HepG2 (cell line): Measurements from ENCODE around the gene SERPINF2. TPM values are rescaled to one million over a fixed set of nuclear protein-coding genes. Genes with fewer than 3 reads are reported as not detected.
A peak's percentile ranks its signal among the peaks of the same experiment; 100 is the strongest.

ENCODE experiments used
- ATF1 ChIP-seq: IDR thresholded peaks from 2 replicates; pipeline ENCODE4 v1.6.1; 2016; ENCODE audit warnings: mild to moderate bottlenecking, control low read depth
- HDAC1 ChIP-seq: sonication (generic); formaldehyde crosslinking; IDR thresholded peaks from 2 replicates; pipeline ENCODE4 v1.5.1; 2020; ENCODE audit warnings: mild to moderate bottlenecking, missing genetic modification reagents
- MAZ ChIP-seq, 2 experiments: sonication (generic) in 1 of 2; formaldehyde crosslinking in 1 of 2; IDR thresholded peaks; 2 replicates each; pipeline versions ENCODE4 v1.5.0 to v1.6.1; 2012 to 2020; ENCODE audit warnings: low read depth in 2 of 2, mild to moderate bottlenecking in 2 of 2, borderline replicate concordance in 1 of 2, improper control_type of control experiment in 1 of 2, low read length in 1 of 2, missing genetic modification reagents in 1 of 2, moderate library complexity in 1 of 2
- MBD4 ChIP-seq: IDR thresholded peaks from 2 replicates; pipeline ENCODE4 v1.6.1; 2012; ENCODE audit warnings: low read length, inconsistent platforms, borderline replicate concordance
- MIXL1 ChIP-seq: IDR thresholded peaks from 2 replicates; pipeline ENCODE4 v1.6.1; 2016
- NFE2 ChIP-seq: sonication (generic); formaldehyde crosslinking; IDR thresholded peaks from 2 replicates; pipeline ENCODE4 v1.4.0; 2020; ENCODE audit warnings: missing genetic modification reagents
- NFE2L2 ChIP-seq: fragments of 150-350 bp; IDR thresholded peaks from 2 replicates; pipeline ENCODE4 v1.6.1; 2014; ENCODE audit warnings: low read length
- NFYB ChIP-seq: sonication (generic); formaldehyde crosslinking; IDR thresholded peaks from 2 replicates; pipeline ENCODE4 v1.4.0; 2020; ENCODE audit warnings: missing genetic modification reagents
- PAWR ChIP-seq: sonication (generic); formaldehyde crosslinking; IDR thresholded peaks from 2 replicates; pipeline ENCODE4 v1.4.0; 2020; ENCODE audit warnings: missing genetic modification reagents, mild to moderate bottlenecking, borderline replicate concordance
- PBX2 ChIP-seq: IDR thresholded peaks from 2 replicates; pipeline ENCODE4 v1.6.1; 2016; ENCODE audit warnings: control low read depth
- PHF8 ChIP-seq: sonication (generic); formaldehyde crosslinking; IDR thresholded peaks from 2 replicates; pipeline ENCODE4 v1.5.0; 2020; ENCODE audit warnings: missing genetic modification reagents
- SALL1 ChIP-seq: sonication (generic); formaldehyde crosslinking; IDR thresholded peaks from 2 replicates; pipeline ENCODE4 v1.8.0; 2022; ENCODE audit warnings: mild to moderate bottlenecking, missing genetic modification reagents
- SMAD3 ChIP-seq: sonication (generic); formaldehyde crosslinking; IDR thresholded peaks from 2 replicates; pipeline ENCODE4 v1.4.0; 2020; ENCODE audit warnings: missing genetic modification reagents
- SP5 ChIP-seq: IDR thresholded peaks from 2 replicates; pipeline ENCODE4 v1.6.1; 2016; ENCODE audit warnings: low read depth, borderline replicate concordance
- SPEN ChIP-seq: sonication (generic); formaldehyde crosslinking; IDR thresholded peaks from 2 replicates; pipeline ENCODE4 v1.5.1; 2020; ENCODE audit warnings: low read depth, mild to moderate bottlenecking, missing genetic modification reagents
- SRY ChIP-seq: sonication (generic); formaldehyde crosslinking; IDR thresholded peaks from 2 replicates; pipeline ENCODE4 v1.8.0; 2022; ENCODE audit warnings: mild to moderate bottlenecking, missing genetic modification reagents
- SUZ12 ChIP-seq: fragments of 150-350 bp; IDR thresholded peaks from 2 replicates; pipeline ENCODE4 v1.6.1; 2014; ENCODE audit warnings: low read depth, low read length
- ZBTB3 ChIP-seq: sonication (generic); formaldehyde crosslinking; IDR thresholded peaks from 2 replicates; pipeline ENCODE4 v1.4.0; 2020; ENCODE audit warnings: low read depth, mild to moderate bottlenecking, moderate library complexity, missing genetic modification reagents, borderline replicate concordance
- ZBTB44 ChIP-seq: sonication (generic); formaldehyde crosslinking; IDR thresholded peaks from 2 replicates; pipeline ENCODE4 v1.4.0; 2020; ENCODE audit warnings: missing genetic modification reagents
- ZFP91 ChIP-seq: sonication (generic); formaldehyde crosslinking; IDR thresholded peaks from 2 replicates; pipeline ENCODE4 v1.9.0; 2022; ENCODE audit warnings: missing genetic modification reagents, mild to moderate bottlenecking, borderline replicate concordance
- ZGPAT ChIP-seq: IDR thresholded peaks from 2 replicates; pipeline ENCODE4 v1.6.1; 2016; ENCODE audit warnings: mild to moderate bottlenecking
- ZNF124 ChIP-seq: sonication (generic); formaldehyde crosslinking; IDR thresholded peaks from 2 replicates; pipeline ENCODE4 v1.4.0; 2020; ENCODE audit warnings: missing genetic modification reagents
- ZNF558 ChIP-seq: sonication (generic); formaldehyde crosslinking; IDR thresholded peaks from 2 replicates; pipeline ENCODE4 v1.9.0; 2022; ENCODE audit warnings: mild to moderate bottlenecking, missing genetic modification reagents, borderline replicate concordance
- ZNF615 ChIP-seq: sonication (generic); formaldehyde crosslinking; IDR thresholded peaks from 2 replicates; pipeline ENCODE4 v1.5.0; 2020; ENCODE audit warnings: mild to moderate bottlenecking, missing genetic modification reagents, borderline replicate concordance
- polyA plus RNA-seq, 8 experiments: library from polyadenylated mRNA; depleted of rRNA in 3 of 8; stranded (reverse) in 7 of 8; unstranded in 1 of 8; fragments of >200 nt; fragmentation: Illumina TruSeq in 4 of 8; extraction: Trizol in 4 of 8; gene quantifications; 2 replicates each; pipeline versions ENCODE4 v1.2.1 to v1.2.3, GENCODE V29; 2011 to 2016; ENCODE audit warnings: low read depth in 4 of 8, missing spikeins in 1 of 8, mixed read lengths in 1 of 8; ENCODE audit not compliant: insufficient read depth in 1 of 8
- total RNA-seq, 5 experiments: library from RNA; depleted of rRNA; stranded (reverse); fragments of >200 nt; fragmentation: Illumina TruSeq; extraction: Trizol; gene quantifications; 2 replicates each; pipeline ENCODE4 v1.2.3, GENCODE V29; 2016; ENCODE audit warnings: low read depth in 1 of 5

SERPINF2 gene
- total and polyA plus RNA-seq, 2 of the 13 experiments (the other 11 are each of a cell fraction or from before 2014, with no cell fraction given) = 309 to 548 TPM

- TF ChIP-seq ZFP91 (CRISPR knock-in tag) (peak; percentile 99), SP5 (CRISPR knock-in tag) (peak; percentile 43; the same call in 1 of the 2 replicates), SMAD3 (CRISPR knock-in tag) (0 out of 2 replicates have a peak, but pooled peaks have one; percentile 33), ZGPAT (CRISPR knock-in tag) (peak; percentile 51), NFE2L2 (peak; percentile 88), PHF8 (CRISPR knock-in tag) (peak; percentile 51), ZNF558 (CRISPR knock-in tag) (no peak), MAZ (IDR thresholded peaks at IDR 0.05; ENCODE audit: borderline replicate concordance, low read depth, low read length) (peak; percentile 80; the same call in 1 of the 2 replicates), MAZ (CRISPR knock-in tag; IDR thresholded peaks at IDR 0.05; ENCODE audit: low read depth) (peak; percentile 46), SPEN (CRISPR knock-in tag) (peak; percentile 71), ZBTB3 (no peak), NFYB (peak; percentile 100), PAWR (CRISPR knock-in tag) (no peak), ZNF615 (no peak), PBX2 (peak; percentile 92), MBD4 (no peak), ATF1 (CRISPR knock-in tag) (peak; percentile 96), SALL1 (CRISPR knock-in tag) (peak; percentile 68), SUZ12 (peak; percentile 71), SRY (no peak), HDAC1 (CRISPR knock-in tag) (peak; percentile 92), ZBTB44 (CRISPR knock-in tag) (0 out of 2 replicates have a peak, but pooled peaks have one; percentile 49), NFE2 (CRISPR knock-in tag) (peak; percentile 85), MIXL1 (CRISPR knock-in tag) (0 out of 2 replicates have a peak, but pooled peaks have one; percentile 8), ZNF124 (CRISPR knock-in tag) (peak; percentile 10; the same call in 1 of the 2 replicates)
Observed at GRCh38 chr17:1716076-1716911, 26.4 kb upstream of the SERPINF2 start (continued).
